Left colon (tissue), 2 donors: ENCODE data around the gene MRPL57. TPM values are rescaled to one million over a fixed set of nuclear protein-coding genes. Genes with fewer than 3 reads are reported as not detected.

Source experiments
- ATAC-seq: fragments of 200-7000 bp; cut with Tn5 transposase; one replicate; pipeline ENCODE4 v1.9.1; 2020; ENCODE audit warnings: mild to moderate bottlenecking, moderate library complexity
- DNase-seq, 2 donors: peaks; one replicate each; pipeline ENCODE4 v3.0.0-alpha.2; 2020
- intact Hi-C, 2 donors: fragments of 100-400 bp; cut with DNase I in 1 of 2; cut with micrococcal nuclease in 1 of 2; formaldehyde crosslinking; loops; one replicate each; pipeline versions ENCODE4 v1.11.2 to v1.14.0; 2022; cut with DNase I, micrococcal nuclease
- total RNA-seq, 2 donors: library from RNA; stranded (reverse); fragmentation: NEBNext Ultra II Directional; extraction: Animal tissue kit (Norgen Biotek cat#: 25700); gene quantifications; one replicate each; pipeline ENCODE4 v1.2.1, GENCODE V29; 2021
- donor health status: DM: no; HTN: no; CAD: no.
- donor health status: DM: yes; HTN: yes; CAD: no.

Gene MRPL57
- total RNA-seq, 2 donors from 2014 or later = 15.2 TPM

- DNase-seq (no peak), ATAC-seq (no peak)
- intact Hi-C loops = no loop called here
Observed at GRCh38 chr13:21225841-21226581, 49.6 kb downstream of the MRPL57 start.

DNA sequence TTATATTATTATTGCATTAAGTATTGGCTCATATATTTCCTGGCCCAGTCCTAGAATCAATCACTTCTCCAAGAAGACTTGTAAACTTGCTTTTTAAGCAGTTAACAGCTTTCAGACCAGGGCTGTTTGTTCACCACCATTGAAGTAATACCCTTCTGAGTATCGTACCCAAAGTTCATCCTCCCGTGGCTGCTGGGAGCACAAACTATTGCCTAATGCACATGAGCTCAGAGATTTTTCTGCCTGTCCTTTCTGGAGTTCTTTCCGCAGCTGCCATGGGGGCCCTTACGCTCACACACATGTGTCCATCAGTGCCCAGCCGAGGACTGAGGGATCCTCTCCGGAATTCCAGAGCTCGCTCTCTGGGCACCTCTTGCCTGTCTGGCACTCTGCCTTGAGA is 51.5 kb downstream of the MRPL57 start:
- DNase-seq (no peak), ATAC-seq (no peak)
- intact Hi-C loops = no loop called here

Other genes with a start within 250 kb of the MRPL57 start
- gene LATS2, start 115.1 kb upstream of the MRPL57 start, total RNA-seq = 10 to 100 TPM in 1 of 2 donors, 1 to 10 TPM in 1; 7.5 to 14.8 TPM
- gene SAP18, start 36.5 kb upstream of the MRPL57 start, total RNA-seq = 100 to 1,000 TPM; 192 to 200 TPM
- 1 to 10 TPM; 1.7 to 6.3 TPM for gene SKA3, start 106 bp upstream of the MRPL57 start, total RNA-seq